Large intestine (tissue), 3 donors: Measurements from ENCODE around the gene HEG1. TPM values are rescaled to one million over a fixed set of nuclear protein-coding genes. Genes with fewer than 3 reads are reported as not detected.

ENCODE experiments used
- DNase-seq, 2 donors: peaks; one replicate each; pipeline versions ENCODE4 v3.0.0 to v3.0.0-alpha.2; 2013
- H3K27ac ChIP-seq: one replicate; pipeline ENCODE4 v1.5.1; 2013; ENCODE audit warnings: low read length
- H3K27me3 ChIP-seq: 2 replicates; pipeline ENCODE4 v1.6.1; 2013; ENCODE audit warnings: low read length; ENCODE audit not compliant: control insufficient read depth, insufficient read depth
- H3K36me3 ChIP-seq: 2 replicates; pipeline ENCODE4 v1.6.1; 2013; ENCODE audit warnings: low read length; ENCODE audit not compliant: control insufficient read depth, insufficient read depth
- H3K4me1 ChIP-seq: one replicate; pipeline ENCODE4 v1.6.1; 2013; ENCODE audit warnings: low read length; ENCODE audit not compliant: control insufficient read depth, insufficient read depth
- H3K4me3 ChIP-seq: one replicate; pipeline ENCODE4 v1.5.1; 2013; ENCODE audit warnings: low read length
- H3K9me3 ChIP-seq: one replicate; pipeline ENCODE4 v1.6.1; 2013; ENCODE audit warnings: mild to moderate bottlenecking, low read depth, low read length, moderate library complexity; ENCODE audit not compliant: control insufficient read depth
- WGBS: methylation state at CpG from one replicate; pipeline ENCODE4 v1.1.5; 2013; ENCODE audit warnings: low lambda C conversion rate; ENCODE audit not compliant: insufficient coverage; 5-methylcytosine and 5-hydroxymethylcytosine counted together
- polyA plus RNA-seq: library from polyadenylated mRNA; unstranded; fragments of 120-200 nt; gene quantifications from one replicate; pipeline ENCODE4 v1.2.1, GENCODE V29; 2013

Gene HEG1
- polyA plus RNA-seq, 1 donor, result 15.0 TPM

DNA sequence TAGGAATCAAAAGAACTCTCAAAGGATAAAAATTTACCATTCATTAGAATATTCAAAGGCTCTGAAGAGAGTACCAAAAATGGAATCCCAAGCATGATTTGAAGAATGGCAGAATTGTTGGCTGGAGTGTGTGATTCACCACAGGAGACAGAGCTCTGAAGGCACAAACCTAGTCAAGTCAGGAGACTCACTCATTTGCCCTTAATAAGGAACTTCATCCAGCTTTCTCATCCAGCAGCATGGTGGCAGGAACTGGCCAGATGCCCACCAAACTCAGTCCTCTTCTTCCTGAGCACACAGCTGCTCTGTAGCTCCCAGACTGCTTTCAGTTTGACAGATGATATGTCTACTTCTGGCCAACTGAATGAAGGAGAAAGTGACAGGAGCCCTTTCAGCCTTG, 16.5 kb upstream of the HEG1 start:
- H3K9me3 ChIP-seq, result no peaks in the 10 kb centered on the region
- no peak overlapping the region for H3K4me3 ChIP-seq
- H3K27ac ChIP-seq, result no peak overlapping the region
- H3K36me3 ChIP-seq, result peaks cover 2% of the 10 kb centered on the region
- no peaks in the 10 kb centered on the region for H3K27me3 ChIP-seq
- DNase-seq, result no peak
- no peaks in the 10 kb centered on the region for H3K4me1 ChIP-seq

DNA sequence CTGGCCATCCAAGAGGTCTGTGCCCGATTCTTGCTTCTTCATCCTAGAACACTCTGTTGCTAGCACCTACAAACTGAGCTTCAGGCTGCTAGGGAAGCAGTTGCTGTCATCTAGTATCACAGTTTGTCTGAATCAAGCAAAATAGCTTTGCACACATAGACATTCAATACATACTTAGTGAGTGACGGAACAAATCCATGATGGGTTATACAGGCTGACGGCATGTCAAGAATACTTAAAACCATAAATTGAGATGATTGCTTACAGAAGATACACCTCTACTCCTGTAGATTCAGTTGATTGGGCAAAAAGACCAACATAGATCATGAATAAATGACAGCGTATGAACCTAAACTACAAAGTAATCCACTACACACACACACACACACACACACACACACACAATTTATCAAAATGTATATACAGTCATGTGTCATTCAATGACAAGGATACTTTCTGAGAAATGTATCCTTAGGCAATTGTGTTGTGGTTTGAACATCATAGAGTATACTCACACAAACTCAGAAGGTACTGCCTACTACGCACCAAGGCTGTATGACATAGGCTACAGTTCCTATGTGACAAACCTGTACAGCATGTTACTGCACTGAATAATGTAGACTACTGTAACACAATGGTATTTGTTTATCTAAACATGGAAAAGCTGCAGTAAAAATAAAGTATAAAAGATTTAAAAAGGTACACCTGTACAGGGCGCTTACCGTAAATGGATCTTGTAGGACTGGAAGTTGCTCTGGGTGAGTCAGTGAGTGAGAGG, 14.4 kb upstream of the HEG1 start:
- no peak overlapping the region for H3K27ac ChIP-seq
- no peak for DNase-seq
- no peaks in the 10 kb centered on the region for H3K9me3 ChIP-seq
- H3K27me3 ChIP-seq, result no peaks in the 10 kb centered on the region
- H3K4me1 ChIP-seq, result no peaks in the 10 kb centered on the region
- no peak overlapping the region for H3K4me3 ChIP-seq
- H3K36me3 ChIP-seq, result no peaks in the 10 kb centered on the region
- no CpG with 5 or more reads among the region's 7 CpGs for WGBS

DNA sequence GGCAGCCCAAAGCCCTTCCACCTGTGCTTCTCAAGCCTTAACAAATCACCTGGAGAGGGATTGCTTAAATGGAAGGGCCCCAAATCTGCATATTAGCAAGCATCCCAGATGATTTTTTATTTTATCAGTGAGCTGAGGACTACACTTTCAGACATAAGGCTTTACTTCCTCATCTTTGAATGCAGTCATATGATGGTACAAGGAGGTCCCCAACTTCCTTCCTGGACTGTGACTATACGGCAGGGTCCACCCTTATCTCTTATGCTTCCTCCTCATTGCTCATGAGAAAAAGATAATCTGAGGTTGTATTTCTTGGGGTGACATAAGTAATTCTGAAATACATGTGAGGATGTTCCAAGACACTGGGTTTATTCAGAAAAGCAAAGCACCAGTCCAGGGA, 13.7 kb upstream of the HEG1 start:
- H3K36me3 ChIP-seq, result no peaks in the 10 kb centered on the region
- H3K9me3 ChIP-seq, result no peaks in the 10 kb centered on the region
- H3K27me3 ChIP-seq, result no peaks in the 10 kb centered on the region
- H3K4me3 ChIP-seq, result no peak overlapping the region
- DNase-seq, result no peak
- no peak overlapping the region for H3K27ac ChIP-seq
- WGBS, result no CpG with 5 or more reads among the region's 1 CpG
- no peaks in the 10 kb centered on the region for H3K4me1 ChIP-seq

DNA sequence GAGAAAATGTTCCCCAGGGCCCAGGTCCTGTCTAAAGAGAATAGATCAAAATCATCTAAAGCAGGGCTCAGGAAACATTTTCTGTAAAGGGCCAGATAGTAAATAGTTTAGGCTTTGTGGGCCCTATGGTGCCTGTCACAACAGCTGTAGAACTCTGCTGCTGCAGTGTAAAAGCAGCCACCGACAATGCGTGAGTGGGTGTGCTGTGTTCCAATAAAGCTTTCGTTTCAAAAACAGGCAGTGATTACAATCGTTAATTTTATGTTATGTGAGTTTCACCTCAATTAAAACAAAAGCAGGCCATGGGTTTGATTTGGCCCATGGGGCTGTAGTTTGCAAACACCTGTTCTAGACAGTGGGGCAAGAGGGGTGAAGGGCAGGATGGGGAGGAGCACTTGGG, 12.5 kb upstream of the HEG1 start:
- 80% methylated on average over 2 of the region's 4 CpGs for WGBS
- Histone ChIP-seq H3K27ac (no peak overlapping the region), H3K36me3 (no peaks in the 10 kb centered on the region), H3K4me1 (no peaks in the 10 kb centered on the region), H3K4me3 (no peak overlapping the region), H3K27me3 (no peaks in the 10 kb centered on the region), H3K9me3 (no peaks in the 10 kb centered on the region)
- no peak for DNase-seq

DNA sequence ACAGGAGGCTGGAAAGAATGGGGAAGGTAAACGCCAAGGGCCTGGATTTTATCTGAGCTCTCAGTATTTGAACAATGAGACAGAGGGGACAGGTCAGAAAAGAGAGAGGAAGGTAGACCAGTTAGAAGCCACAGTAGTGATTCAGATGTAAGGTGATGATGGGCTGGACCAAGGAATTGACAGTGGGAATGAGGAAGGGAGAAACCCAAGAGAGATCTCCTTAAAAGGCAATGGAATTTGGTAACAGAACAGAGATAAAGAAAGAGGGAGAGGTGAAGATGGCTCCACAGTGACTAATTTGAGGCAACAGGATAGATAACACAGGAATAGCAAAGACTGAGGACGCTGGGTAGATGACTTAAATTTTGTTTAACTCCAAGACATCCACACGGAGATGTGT, 11.4 kb upstream of the HEG1 start:
- no peak overlapping the region for H3K27ac ChIP-seq
- WGBS, result 34% methylated on average over 2 of the region's 3 CpGs
- DNase-seq, result no peak
- H3K9me3 ChIP-seq, result no peaks in the 10 kb centered on the region
- no peaks in the 10 kb centered on the region for H3K36me3 ChIP-seq
- no peaks in the 10 kb centered on the region for H3K4me1 ChIP-seq
- H3K4me3 ChIP-seq, result no peak overlapping the region
- peaks cover 2% of the 10 kb centered on the region for H3K27me3 ChIP-seq

DNA sequence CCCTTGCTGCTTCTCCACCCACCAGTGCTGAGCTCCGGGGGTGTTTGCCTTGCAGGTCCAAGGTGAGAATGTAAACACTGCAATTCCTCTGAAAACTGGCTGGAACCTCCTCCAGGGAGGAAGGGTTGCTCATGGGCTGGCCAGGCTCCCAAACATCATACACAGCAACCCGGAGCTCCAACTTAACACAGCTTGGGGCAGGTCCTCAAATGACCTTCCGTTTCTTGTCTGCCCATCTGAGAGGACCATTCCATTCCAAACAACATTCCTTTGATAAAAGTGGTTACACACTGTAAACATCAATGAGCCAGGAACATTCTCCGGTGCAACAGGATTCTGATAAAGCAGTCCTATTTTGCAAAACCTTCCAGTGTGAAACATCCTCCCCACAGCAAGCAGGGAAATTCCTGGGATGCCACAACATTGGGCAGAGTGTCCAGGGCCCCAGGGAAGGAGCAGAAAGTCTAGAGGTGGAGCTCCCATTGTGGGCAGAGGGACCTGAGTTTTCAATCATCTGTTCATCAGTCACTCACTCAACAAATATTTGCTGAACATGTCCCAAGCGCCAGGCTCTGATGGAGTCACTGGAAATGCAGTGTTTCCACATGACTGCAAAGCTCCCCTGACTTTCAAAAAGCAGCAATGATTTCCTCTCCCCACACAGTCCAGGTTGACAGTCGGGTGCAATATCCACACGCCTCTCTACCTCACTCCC, 7.3 kb upstream of the HEG1 start:
- no peak for DNase-seq
- WGBS, result 62% methylated on average over 2 of the region's 7 CpGs

DNA sequence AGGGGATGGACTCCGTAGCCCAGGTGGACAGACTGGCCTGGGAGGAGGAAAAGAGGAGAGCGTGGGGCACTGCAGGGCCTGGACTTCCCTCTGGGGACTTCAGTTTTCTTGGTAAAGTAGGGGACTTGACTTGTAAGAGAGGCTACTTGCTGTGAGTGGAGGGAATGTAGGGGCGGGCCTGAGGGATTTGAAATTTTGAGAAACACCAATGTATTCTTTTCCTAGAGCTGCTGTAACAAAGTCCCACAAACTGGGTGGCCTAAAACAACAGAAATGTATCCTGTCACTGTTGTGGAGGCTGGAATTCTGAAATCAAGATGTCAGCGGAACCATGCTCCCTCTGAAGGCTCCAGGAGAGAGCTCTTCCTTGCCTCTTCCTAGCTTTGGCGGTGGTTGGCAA, 5.8 kb upstream of the HEG1 start:
- Histone ChIP-seq H3K27me3 (peaks cover 9% of the 10 kb centered on the region), H3K36me3 (no peaks in the 10 kb centered on the region), H3K4me3 (no peak overlapping the region), H3K27ac (no peak overlapping the region), H3K9me3 (no peaks in the 10 kb centered on the region), H3K4me1 (no peaks in the 10 kb centered on the region)
- no CpG with 5 or more reads among the region's 5 CpGs for WGBS
- no peak for DNase-seq

More for the DNA sequence above, 7.3 kb upstream of the HEG1 start:
- Histone ChIP-seq H3K9me3 (no peaks in the 10 kb centered on the region), H3K27me3 (peaks cover 2% of the 10 kb centered on the region), H3K4me1 (no peaks in the 10 kb centered on the region), H3K36me3 (no peaks in the 10 kb centered on the region), H3K27ac (no peak overlapping the region), H3K4me3 (no peak overlapping the region)

DNA sequence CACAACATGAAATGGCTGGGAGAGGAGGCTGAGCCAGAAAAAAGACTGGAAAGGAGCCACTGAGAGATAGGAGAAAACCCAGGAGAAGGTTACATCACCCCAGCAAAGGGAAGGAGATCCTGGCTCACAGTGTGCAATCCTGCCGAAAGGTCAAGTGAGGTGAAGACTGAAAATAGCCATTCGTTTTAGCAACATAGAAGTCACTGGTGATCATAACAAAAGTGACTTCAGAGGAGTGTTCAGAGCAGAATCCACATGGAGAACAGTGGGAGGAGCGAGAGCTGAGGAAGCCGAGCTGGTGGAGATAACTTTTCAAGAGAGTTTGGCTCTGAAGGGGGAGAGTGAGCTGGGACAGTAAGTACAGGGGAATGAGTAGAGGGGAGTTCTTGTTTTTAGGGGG, 5.4 kb upstream of the HEG1 start:
- Histone ChIP-seq H3K9me3 (no peaks in the 10 kb centered on the region), H3K4me1 (peaks cover 4% of the 10 kb centered on the region), H3K27me3 (peaks cover 14% of the 10 kb centered on the region), H3K27ac (no peak overlapping the region), H3K36me3 (no peaks in the 10 kb centered on the region), H3K4me3 (no peak overlapping the region)
- no peak for DNase-seq
- 83% methylated on average over 2 of the region's 4 CpGs for WGBS

DNA sequence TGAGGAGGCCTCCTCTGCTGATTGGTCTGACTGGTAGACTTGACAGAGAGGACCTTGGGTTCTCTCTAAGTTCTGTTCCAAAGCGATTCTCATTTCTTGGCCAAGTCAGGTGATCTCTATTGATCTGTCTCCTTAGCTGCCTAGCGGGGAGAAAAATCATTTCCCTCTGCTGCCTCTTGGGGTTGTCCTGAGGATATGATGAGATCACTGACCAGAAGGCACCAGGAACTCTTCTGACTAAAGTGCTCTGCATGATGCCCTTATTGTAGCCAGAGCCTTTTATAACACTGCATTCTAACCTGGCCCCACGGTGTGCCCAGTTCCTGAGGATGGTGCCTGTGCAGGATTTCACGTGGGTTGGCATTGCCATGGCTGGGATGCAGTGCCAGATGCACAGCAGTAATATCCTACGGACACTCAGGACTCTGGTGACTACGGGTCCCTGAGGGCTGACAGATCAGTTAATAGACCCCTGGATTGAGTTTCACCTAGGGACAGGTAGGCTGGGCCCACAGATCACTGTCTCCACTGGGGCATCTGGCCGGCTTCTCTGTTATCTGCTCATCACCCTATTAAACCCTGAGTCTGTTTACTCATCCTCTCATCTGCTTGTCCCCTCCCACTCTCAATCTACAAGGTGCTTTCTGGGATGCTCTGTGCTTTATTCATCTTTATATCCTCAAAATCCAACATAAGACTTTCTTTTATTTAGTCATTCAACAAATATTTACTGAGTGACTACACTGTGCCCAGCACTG, 3.9 kb upstream of the HEG1 start:
- Histone ChIP-seq H3K4me3 (no peak overlapping the region), H3K4me1 (peaks cover 5% of the 10 kb centered on the region), H3K9me3 (no peaks in the 10 kb centered on the region), H3K27ac (no peak overlapping the region), H3K36me3 (no peaks in the 10 kb centered on the region), H3K27me3 (peaks cover 14% of the 10 kb centered on the region)
- WGBS, result 60% methylated on average over 1 of the region's 7 CpGs
- DNase-seq, result no peak

DNA sequence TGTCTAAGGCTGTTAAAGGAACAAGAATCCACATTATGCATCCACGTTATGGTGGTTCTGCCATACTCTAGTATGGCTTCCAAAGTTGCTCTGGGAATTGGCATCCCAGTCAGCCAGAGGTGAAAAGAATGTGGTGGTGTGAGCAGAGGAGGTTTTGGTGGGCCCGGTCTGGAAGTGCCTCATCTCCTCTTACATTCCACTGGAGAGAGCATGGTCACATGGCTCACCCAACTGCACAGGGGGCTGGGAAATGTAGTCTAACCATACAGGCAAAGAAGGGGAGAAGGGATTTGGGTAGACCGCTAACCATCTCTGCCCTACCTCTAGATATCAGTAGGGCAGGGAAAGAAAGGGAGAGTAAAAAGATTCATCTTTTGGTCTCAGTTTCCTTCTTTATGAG, 3.2 kb upstream of the HEG1 start:
- Histone ChIP-seq H3K27me3 (peaks cover 14% of the 10 kb centered on the region), H3K27ac (no peak overlapping the region), H3K9me3 (no peaks in the 10 kb centered on the region), H3K36me3 (no peaks in the 10 kb centered on the region), H3K4me1 (peaks cover 10% of the 10 kb centered on the region), H3K4me3 (no peak overlapping the region)
- no CpG with 5 or more reads among the region's 3 CpGs for WGBS
- no peak for DNase-seq
